CD4-positive, alpha-beta T cell treated with Interleukin-15 for 1 hour (primary cell): ENCODE results near the gene PDE6D.

ENCODE experiments used
- DNase-seq: peaks from one replicate; pipeline ENCODE4 v3.0.0-alpha.2; 2020

Gene PDE6D

GRCh38 chr2:231706731-231707624 lies 74.1 kb downstream of the PDE6D start:
- peak; percentile 98 for DNase-seq

- no peak for DNase-seq
Measured at GRCh38 chr2:231704017-231704416, 77.1 kb downstream of the PDE6D start.

- no peak for DNase-seq
Measured at GRCh38 chr2:231701456-231702373, 79.4 kb downstream of the PDE6D start.

- DNase-seq: no peak
Measured at GRCh38 chr2:231699006-231699405, 82.1 kb downstream of the PDE6D start.

- no peak for DNase-seq
Measured at GRCh38 chr2:231696004-231696367, 85.1 kb downstream of the PDE6D start.

- no peak for DNase-seq
Measured at GRCh38 chr2:231693956-231694355, 87.1 kb downstream of the PDE6D start.

GRCh38 chr2:231692847-231693246 lies 88.2 kb downstream of the PDE6D start:
- DNase-seq: no peak

GRCh38 chr2:231691251-231691772 lies 89.8 kb downstream of the PDE6D start:
- DNase-seq: no peak

- no peak for DNase-seq
Measured at GRCh38 chr2:231689124-231689893, 91.8 kb downstream of the PDE6D start.

GRCh38 chr2:231688719-231689118 lies 92.4 kb downstream of the PDE6D start:
- DNase-seq: no peak

GRCh38 chr2:231687961-231688360 lies 93.1 kb downstream of the PDE6D start:
- no peak for DNase-seq

GRCh38 chr2:231687133-231687852 lies 93.8 kb downstream of the PDE6D start:
- DNase-seq: peak; percentile 81

- DNase-seq: no peak
Measured at GRCh38 chr2:231686192-231687100, 94.6 kb downstream of the PDE6D start.

GRCh38 chr2:231685349-231686191 lies 95.5 kb downstream of the PDE6D start:
- no peak for DNase-seq

- no peak for DNase-seq
Measured at GRCh38 chr2:231684314-231685223, 96.5 kb downstream of the PDE6D start.

- no peak for DNase-seq
Measured at GRCh38 chr2:231683292-231684235, 97.5 kb downstream of the PDE6D start.

- no peak for DNase-seq
Measured at GRCh38 chr2:231682603-231683291, 98.3 kb downstream of the PDE6D start.
